ENCODE measurements around the gene C2CD4B.
A peak's percentile ranks its signal among the peaks of the same experiment; 100 is the strongest.

Gene C2CD4B

DNA sequence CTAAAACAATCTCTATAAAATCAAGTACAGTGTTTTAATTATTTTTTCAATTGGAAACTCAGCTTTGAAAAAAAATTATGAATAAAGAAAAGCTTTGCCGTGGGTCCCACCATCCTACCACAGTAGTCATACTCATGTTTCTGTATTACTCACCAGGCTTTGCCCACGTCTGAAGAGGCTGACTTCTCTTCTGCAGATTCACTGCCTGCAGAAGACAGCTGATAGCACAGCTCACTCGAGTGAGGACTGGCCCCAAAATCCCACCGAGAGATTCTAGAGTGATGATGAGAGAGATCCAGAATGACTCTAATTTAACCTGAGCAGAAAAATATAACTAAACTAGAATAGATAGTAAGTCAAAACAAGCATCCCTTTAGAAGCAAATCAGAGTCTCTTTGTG lies 11.9 kb downstream of the C2CD4B start:
- peaks cover 3% of the 10 kb centered on the region in 2 donors for H3K4me1 ChIP-seq (ENCODE audit: control insufficient read depth in 1 of 2, insufficient read depth in 2 of 2, low read length in 2 of 2)
- no peak overlapping the region for H3K9ac ChIP-seq (ENCODE audit: low read depth in 1 of 2, low read length in 2 of 2)
- H3K27me3 ChIP-seq (ENCODE audit: control insufficient read depth in 1 of 2, insufficient read depth in 2 of 2, low read length in 2 of 2) = no peaks in the 10 kb centered on the region
- peaks cover 2 to 5% of the 10 kb centered on the region in 2 donors for H3K9me3 ChIP-seq (ENCODE audit: control insufficient read depth in 1 of 2, low read length in 2 of 2)
- H3K36me3 ChIP-seq (ENCODE audit: control insufficient read depth in 1 of 2, insufficient read depth in 2 of 2, low read length in 2 of 2) = no peaks in the 10 kb centered on the region
- no peak overlapping the region for H3K4me3 ChIP-seq (ENCODE audit: low read depth in 1 of 2, low read length in 2 of 2)
- no peak overlapping the region for H3K27ac ChIP-seq (ENCODE audit: low read depth, low read length)

DNA sequence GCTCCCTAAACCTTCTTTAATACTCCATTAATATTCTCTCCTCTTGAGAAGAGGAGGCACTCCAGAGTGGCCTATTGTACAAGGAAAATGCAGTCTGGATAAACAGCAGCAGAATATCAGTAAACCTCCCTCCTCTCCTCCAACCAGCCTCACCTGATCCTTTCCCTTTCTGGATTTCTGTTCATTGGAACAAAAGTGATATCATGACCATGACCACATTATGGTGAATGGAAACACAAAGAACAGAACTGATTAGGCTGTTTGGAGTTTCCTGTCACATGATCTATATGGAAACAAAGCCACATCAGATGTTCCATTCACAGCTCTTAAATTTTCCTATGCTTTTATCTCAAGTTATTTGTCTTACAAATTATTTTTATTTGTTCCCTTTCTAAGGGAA lies 14.6 kb downstream of the C2CD4B start:
- H3K36me3 ChIP-seq (ENCODE audit: control insufficient read depth in 1 of 2, insufficient read depth in 2 of 2, low read length in 2 of 2) = no peaks in the 10 kb centered on the region
- no peaks in the 10 kb centered on the region for H3K27me3 ChIP-seq (ENCODE audit: control insufficient read depth in 1 of 2, insufficient read depth in 2 of 2, low read length in 2 of 2)
- no peak overlapping the region for H3K9ac ChIP-seq (ENCODE audit: low read depth in 1 of 2, low read length in 2 of 2)
- H3K9me3 ChIP-seq (ENCODE audit: control insufficient read depth in 1 of 2, low read length in 2 of 2) = no peaks in the 10 kb centered on the region
- H3K27ac ChIP-seq (ENCODE audit: low read depth, low read length) = no peak overlapping the region
- H3K4me3 ChIP-seq (ENCODE audit: low read depth in 1 of 2, low read length in 2 of 2) = no peak overlapping the region
- peaks cover 8 to 17% of the 10 kb centered on the region in 2 donors for H3K4me1 ChIP-seq (ENCODE audit: control insufficient read depth in 1 of 2, insufficient read depth in 2 of 2, low read length in 2 of 2)

DNA sequence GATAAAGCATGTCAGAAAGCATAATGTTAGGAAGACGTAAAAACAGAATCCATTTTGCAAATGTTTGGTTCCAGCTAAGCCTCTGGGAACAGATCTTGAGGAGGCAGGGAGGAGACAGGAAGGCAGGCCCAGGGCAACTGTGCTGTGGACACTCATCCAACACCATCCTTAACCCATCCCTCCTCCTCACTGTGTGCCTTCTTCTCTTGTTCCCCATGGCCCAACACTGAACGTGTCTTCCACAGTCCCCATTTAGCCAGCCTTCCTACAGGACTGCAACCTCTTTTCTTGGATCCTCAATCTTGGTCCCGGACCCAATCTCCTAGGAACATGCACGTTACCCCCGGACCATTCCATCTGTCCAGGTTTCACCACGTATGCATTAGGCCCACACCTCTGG lies 15.4 kb downstream of the C2CD4B start:
- Histone ChIP-seq H3K9ac (ENCODE audit: low read depth in 1 of 2, low read length in 2 of 2) (no peak overlapping the region), H3K9me3 (ENCODE audit: control insufficient read depth in 1 of 2, low read length in 2 of 2) (no peaks in the 10 kb centered on the region), H3K4me1 (ENCODE audit: control insufficient read depth in 1 of 2, insufficient read depth in 2 of 2, low read length in 2 of 2) (peaks cover 8 to 17% of the 10 kb centered on the region in 2 donors), H3K27ac (ENCODE audit: low read depth, low read length) (no peak overlapping the region), H3K27me3 (ENCODE audit: control insufficient read depth in 1 of 2, insufficient read depth in 2 of 2, low read length in 2 of 2) (no peaks in the 10 kb centered on the region), H3K36me3 (ENCODE audit: control insufficient read depth in 1 of 2, insufficient read depth in 2 of 2, low read length in 2 of 2) (no peaks in the 10 kb centered on the region), H3K4me3 (ENCODE audit: low read depth in 1 of 2, low read length in 2 of 2) (no peak overlapping the region)

DNA sequence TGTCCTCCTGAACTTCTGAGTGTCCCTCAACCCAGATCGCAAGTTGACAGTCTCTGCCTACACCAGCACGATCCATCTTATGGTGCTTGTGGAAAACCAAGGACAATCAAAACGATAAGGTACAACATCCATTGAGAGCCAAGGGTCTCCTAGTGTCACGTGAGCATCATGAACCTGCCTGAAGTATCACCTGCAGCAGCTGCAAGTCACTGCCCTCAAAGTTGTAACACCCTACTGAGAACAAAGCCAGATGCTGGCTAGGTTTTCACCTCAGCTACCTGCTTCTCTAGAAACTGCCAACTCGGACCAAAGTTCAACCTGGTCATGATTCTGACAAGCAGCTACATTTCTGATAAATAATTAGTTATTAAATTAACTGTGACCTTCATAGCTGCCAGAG lies 17.5 kb downstream of the C2CD4B start:
- H3K9me3 ChIP-seq (ENCODE audit: control insufficient read depth in 1 of 2, low read length in 2 of 2) = no peaks in the 10 kb centered on the region
- no peak overlapping the region for H3K9ac ChIP-seq (ENCODE audit: low read depth in 1 of 2, low read length in 2 of 2)
- no peak overlapping the region for H3K4me3 ChIP-seq (ENCODE audit: low read depth in 1 of 2, low read length in 2 of 2)
- no peaks in the 10 kb centered on the region for H3K36me3 ChIP-seq (ENCODE audit: control insufficient read depth in 1 of 2, insufficient read depth in 2 of 2, low read length in 2 of 2)
- no peak overlapping the region for H3K27ac ChIP-seq (ENCODE audit: low read depth, low read length)
- H3K27me3 ChIP-seq (ENCODE audit: control insufficient read depth in 1 of 2, insufficient read depth in 2 of 2, low read length in 2 of 2) = no peaks in the 10 kb centered on the region
- peaks cover 10 to 18% of the 10 kb centered on the region in 2 donors for H3K4me1 ChIP-seq (ENCODE audit: control insufficient read depth in 1 of 2, insufficient read depth in 2 of 2, low read length in 2 of 2)

DNA sequence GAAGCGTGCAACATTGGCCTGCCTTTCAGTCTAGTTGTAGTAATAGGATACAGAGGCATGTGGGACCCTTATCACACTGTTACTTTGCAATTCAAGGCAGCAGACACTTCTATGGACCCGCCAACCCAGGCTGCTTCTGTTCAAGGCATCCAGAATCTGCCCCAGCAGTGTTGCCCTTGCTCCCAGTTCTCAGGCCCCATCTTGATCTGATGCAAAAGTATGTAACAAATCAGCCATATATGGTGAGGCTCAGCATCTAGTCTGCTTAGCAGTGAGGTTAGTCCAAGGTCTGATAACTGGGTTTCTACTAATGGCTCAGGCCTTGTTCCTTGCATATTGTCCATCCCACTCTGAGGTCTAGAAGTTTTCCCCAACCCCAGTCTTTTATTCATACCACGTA lies 17.9 kb downstream of the C2CD4B start:
- Histone ChIP-seq H3K4me1 (ENCODE audit: control insufficient read depth in 1 of 2, insufficient read depth in 2 of 2, low read length in 2 of 2) (peaks cover 14 to 22% of the 10 kb centered on the region in 2 donors), H3K27me3 (ENCODE audit: control insufficient read depth in 1 of 2, insufficient read depth in 2 of 2, low read length in 2 of 2) (no peaks in the 10 kb centered on the region), H3K27ac (ENCODE audit: low read depth, low read length) (no peak overlapping the region), H3K9ac (ENCODE audit: low read depth in 1 of 2, low read length in 2 of 2) (no peak overlapping the region), H3K9me3 (ENCODE audit: control insufficient read depth in 1 of 2, low read length in 2 of 2) (no peaks in the 10 kb centered on the region), H3K36me3 (ENCODE audit: control insufficient read depth in 1 of 2, insufficient read depth in 2 of 2, low read length in 2 of 2) (no peaks in the 10 kb centered on the region), H3K4me3 (ENCODE audit: low read depth in 1 of 2, low read length in 2 of 2) (no peak overlapping the region)

DNA sequence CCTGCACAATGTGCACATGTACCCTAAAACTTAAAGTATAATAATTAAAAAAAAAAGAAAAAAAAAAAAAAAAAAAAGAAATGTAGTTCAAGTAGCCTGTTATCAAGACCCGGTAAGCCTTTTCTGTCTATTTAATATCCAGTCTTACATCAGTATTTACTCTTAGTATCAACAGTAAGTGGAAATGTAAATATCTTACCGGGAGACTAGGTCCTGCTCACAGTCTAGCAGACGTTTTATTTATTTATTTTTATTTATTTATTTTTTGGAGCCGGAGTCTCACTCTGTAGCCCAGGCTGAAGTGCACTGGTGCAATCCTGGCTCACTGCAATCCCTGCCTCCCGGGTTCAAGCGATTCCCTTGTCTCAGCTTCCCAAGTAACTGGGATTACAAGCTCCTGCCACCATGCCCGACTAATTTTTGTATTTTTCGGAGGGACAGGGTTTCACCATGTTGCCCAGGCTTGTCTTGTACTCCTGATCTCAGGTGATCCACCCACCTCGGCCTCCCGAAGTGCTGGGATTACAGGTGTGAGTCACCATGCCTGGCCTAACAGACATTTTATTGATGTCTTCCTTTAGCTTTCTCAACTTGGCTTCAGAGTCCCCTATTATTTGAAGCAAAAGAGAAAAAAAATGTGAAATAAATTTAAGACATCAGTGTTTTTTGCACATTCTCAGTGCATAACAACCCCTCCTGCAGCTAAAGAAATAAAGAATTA lies 19.9 kb downstream of the C2CD4B start:
- Histone ChIP-seq H3K9me3 (ENCODE audit: control insufficient read depth in 1 of 2, low read length in 2 of 2) (no peaks in the 10 kb centered on the region), H3K27me3 (ENCODE audit: control insufficient read depth in 1 of 2, insufficient read depth in 2 of 2, low read length in 2 of 2) (no peaks in the 10 kb centered on the region), H3K9ac (ENCODE audit: low read depth in 1 of 2, low read length in 2 of 2) (no peak overlapping the region), H3K4me1 (ENCODE audit: control insufficient read depth in 1 of 2, insufficient read depth in 2 of 2, low read length in 2 of 2) (peaks cover 12 to 28% of the 10 kb centered on the region in 2 donors), H3K4me3 (ENCODE audit: low read depth in 1 of 2, low read length in 2 of 2) (no peak overlapping the region), H3K27ac (ENCODE audit: low read depth, low read length) (no peak overlapping the region), H3K36me3 (ENCODE audit: control insufficient read depth in 1 of 2, insufficient read depth in 2 of 2, low read length in 2 of 2) (no peaks in the 10 kb centered on the region)

DNA sequence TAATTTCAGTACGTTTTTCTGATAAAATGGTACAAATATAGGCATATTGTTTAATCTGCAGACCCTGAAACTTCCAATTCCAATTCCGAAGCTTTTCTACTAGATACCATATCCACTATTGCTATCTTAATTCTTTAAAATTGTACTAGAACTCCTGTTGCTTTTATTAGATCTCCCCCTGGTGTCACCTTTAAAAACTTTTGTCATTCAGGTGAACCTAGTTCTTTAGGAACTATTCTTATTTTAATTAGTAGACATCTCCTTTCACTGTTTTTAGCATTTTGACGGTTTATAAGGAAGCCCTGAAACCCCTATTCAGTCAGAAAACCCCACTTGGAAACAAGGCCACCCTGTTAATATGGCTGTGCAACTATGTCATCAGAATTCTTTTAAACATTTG lies 22.3 kb downstream of the C2CD4B start:
- H3K27ac ChIP-seq (ENCODE audit: low read depth, low read length) = no peak overlapping the region
- no peaks in the 10 kb centered on the region for H3K9me3 ChIP-seq (ENCODE audit: control insufficient read depth in 1 of 2, low read length in 2 of 2)

DNA sequence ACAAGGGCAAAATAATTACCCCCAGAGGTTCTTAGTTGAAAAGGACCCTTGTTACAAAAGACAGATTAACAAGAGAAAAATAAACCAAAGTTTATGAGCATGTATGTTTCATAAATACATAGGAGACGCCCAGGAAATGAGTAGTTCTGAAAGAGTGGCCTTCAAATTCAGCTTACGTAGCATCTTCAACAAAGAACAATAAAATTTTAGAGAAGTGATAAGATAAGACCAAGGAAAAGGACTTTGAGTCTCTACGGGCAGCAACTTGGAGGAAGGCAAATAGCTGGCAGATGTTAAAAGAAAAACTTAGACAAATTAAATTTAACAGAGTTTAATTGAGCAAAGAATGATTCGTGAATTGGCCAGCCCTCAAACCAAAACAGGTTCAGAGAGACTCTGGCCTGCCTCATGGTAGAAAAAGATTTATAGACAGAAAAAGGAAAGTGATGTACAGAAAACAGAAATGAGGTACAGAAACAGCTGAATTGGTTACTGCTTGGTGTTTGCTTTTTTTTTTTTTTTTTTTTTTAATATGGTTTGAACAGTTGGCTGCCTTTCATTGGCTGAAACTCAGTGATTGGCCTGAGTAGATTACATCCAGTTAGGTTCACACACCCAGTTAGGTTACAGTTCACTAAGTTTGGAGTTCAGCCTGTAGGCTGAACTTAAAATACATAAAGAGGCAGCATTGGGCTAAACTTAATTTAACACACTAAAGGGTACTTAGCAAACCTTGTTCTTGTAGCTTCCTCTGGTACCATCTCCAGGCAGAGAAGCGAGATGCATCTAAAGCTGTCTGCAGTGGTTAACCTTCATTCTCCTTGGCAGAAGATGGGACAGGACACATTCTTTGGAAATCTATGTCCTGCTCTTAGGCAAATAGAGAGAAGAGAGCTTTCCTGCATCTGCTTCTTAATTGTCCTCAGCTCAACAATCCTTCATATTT lies 23.2 kb downstream of the C2CD4B start:
- H3K27me3 ChIP-seq (ENCODE audit: control insufficient read depth in 1 of 2, insufficient read depth in 2 of 2, low read length in 2 of 2) = no peaks in the 10 kb centered on the region
- H3K4me3 ChIP-seq (ENCODE audit: low read depth in 1 of 2, low read length in 2 of 2) = peak overlapping the region in 1 of 2 donors; percentile 46
- peaks cover 14 to 24% of the 10 kb centered on the region in 2 donors for H3K4me1 ChIP-seq (ENCODE audit: control insufficient read depth in 1 of 2, insufficient read depth in 2 of 2, low read length in 2 of 2)
- H3K36me3 ChIP-seq (ENCODE audit: control insufficient read depth in 1 of 2, insufficient read depth in 2 of 2, low read length in 2 of 2) = no peaks in the 10 kb centered on the region
- no peaks in the 10 kb centered on the region for H3K9me3 ChIP-seq (ENCODE audit: control insufficient read depth in 1 of 2, low read length in 2 of 2)
- H3K27ac ChIP-seq (ENCODE audit: low read depth, low read length) = no peak overlapping the region
- H3K9ac ChIP-seq (ENCODE audit: low read depth in 1 of 2, low read length in 2 of 2) = peak overlapping the region in 1 of 2 donors; percentile 25

More for the DNA sequence above, 22.3 kb downstream of the C2CD4B start:
- no peaks in the 10 kb centered on the region for H3K36me3 ChIP-seq (ENCODE audit: control insufficient read depth in 1 of 2, insufficient read depth in 2 of 2, low read length in 2 of 2)
- H3K4me1 ChIP-seq (ENCODE audit: control insufficient read depth in 1 of 2, insufficient read depth in 2 of 2, low read length in 2 of 2) = peaks cover 17 to 25% of the 10 kb centered on the region in 2 donors
- H3K4me3 ChIP-seq (ENCODE audit: low read depth in 1 of 2, low read length in 2 of 2) = no peak overlapping the region
- no peaks in the 10 kb centered on the region for H3K27me3 ChIP-seq (ENCODE audit: control insufficient read depth in 1 of 2, insufficient read depth in 2 of 2, low read length in 2 of 2)
- peak overlapping the region in 1 of 2 donors; percentile 25 for H3K9ac ChIP-seq (ENCODE audit: low read depth in 1 of 2, low read length in 2 of 2)

DNA sequence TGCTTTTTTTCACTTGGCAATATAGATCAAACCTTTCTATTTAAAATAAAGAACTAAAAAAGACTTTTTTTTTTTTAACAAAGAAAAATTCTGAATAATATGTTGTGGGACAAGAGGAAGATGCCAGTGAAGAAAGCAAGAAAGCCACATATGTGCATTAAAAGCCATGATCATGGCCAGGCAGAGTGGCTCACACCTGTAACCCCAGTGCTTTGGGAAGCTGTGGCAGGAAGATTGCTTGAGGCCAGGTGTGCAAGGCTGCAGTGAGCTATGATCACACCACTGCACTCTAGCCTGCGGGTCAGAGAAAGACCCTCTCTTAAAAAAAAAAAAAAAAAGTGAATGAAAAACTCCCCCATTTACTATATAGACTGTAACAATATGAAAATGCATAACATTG lies 23.9 kb downstream of the C2CD4B start:
- no peak overlapping the region for H3K9ac ChIP-seq (ENCODE audit: low read depth in 1 of 2, low read length in 2 of 2)
- H3K27me3 ChIP-seq (ENCODE audit: control insufficient read depth in 1 of 2, insufficient read depth in 2 of 2, low read length in 2 of 2) = no peaks in the 10 kb centered on the region
- no peak overlapping the region for H3K4me3 ChIP-seq (ENCODE audit: low read depth in 1 of 2, low read length in 2 of 2)
- H3K27ac ChIP-seq (ENCODE audit: low read depth, low read length) = no peak overlapping the region
- H3K4me1 ChIP-seq (ENCODE audit: control insufficient read depth in 1 of 2, insufficient read depth in 2 of 2, low read length in 2 of 2) = peaks cover 20 to 30% of the 10 kb centered on the region in 2 donors
- H3K36me3 ChIP-seq (ENCODE audit: control insufficient read depth in 1 of 2, insufficient read depth in 2 of 2, low read length in 2 of 2) = no peaks in the 10 kb centered on the region
- H3K9me3 ChIP-seq (ENCODE audit: control insufficient read depth in 1 of 2, low read length in 2 of 2) = no peaks in the 10 kb centered on the region

DNA sequence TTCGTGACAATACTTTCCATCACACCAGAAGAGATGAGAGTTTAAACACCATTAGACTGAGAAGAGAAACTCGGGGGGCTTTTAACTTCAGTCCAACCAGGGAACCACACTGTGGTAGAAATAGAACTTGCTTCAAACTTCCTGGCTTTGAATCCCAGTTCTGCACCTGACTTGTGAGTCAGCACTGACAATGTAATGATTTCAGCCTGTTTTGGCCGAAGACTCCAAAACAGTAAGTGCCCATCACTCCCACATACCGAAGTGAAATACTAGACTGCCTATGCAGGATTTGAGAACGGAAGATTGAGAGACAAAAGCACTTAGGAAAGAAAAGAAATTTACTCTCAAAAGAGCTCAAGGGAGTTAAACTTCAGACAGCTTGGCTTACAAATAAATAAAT lies 27.0 kb downstream of the C2CD4B start:
- H3K27me3 ChIP-seq (ENCODE audit: control insufficient read depth in 1 of 2, insufficient read depth in 2 of 2, low read length in 2 of 2) = no peaks in the 10 kb centered on the region
- H3K4me3 ChIP-seq (ENCODE audit: low read depth in 1 of 2, low read length in 2 of 2) = no peak overlapping the region
- H3K9me3 ChIP-seq (ENCODE audit: control insufficient read depth in 1 of 2, low read length in 2 of 2) = no peaks in the 10 kb centered on the region
- peaks cover 32 to 45% of the 10 kb centered on the region in 2 donors for H3K4me1 ChIP-seq (ENCODE audit: control insufficient read depth in 1 of 2, insufficient read depth in 2 of 2, low read length in 2 of 2)
- no peak overlapping the region for H3K9ac ChIP-seq (ENCODE audit: low read depth in 1 of 2, low read length in 2 of 2)
- H3K36me3 ChIP-seq (ENCODE audit: control insufficient read depth in 1 of 2, insufficient read depth in 2 of 2, low read length in 2 of 2) = no peaks in the 10 kb centered on the region
- no peak overlapping the region for H3K27ac ChIP-seq (ENCODE audit: low read depth, low read length)
